GM23248 (cell line): ENCODE results near the gene RBMXL2. TPM values are rescaled to one million over a fixed set of nuclear protein-coding genes. Genes with fewer than 3 reads are reported as not detected.

ENCODE experiments used
- DNase-seq: peaks from one replicate; pipeline ENCODE4 v3.0.0-alpha.2; 2015
- H2AFZ ChIP-seq: fragments of 200-600 bp; sonication (generic); 2 replicates; pipeline ENCODE4 v1.6.1; 2016; ENCODE audit warnings: antibody characterized with exemption
- H3F3A ChIP-seq: fragments of 200-600 bp; sonication (generic); 2 replicates; pipeline ENCODE4 v1.6.1; 2016; ENCODE audit warnings: mild to moderate bottlenecking, antibody characterized with exemption, mixed run types; ENCODE audit not compliant: insufficient read depth
- H3K27ac ChIP-seq: fragments of 200-600 bp; sonication (generic); 2 replicates; pipeline ENCODE4 v1.5.1; 2016; ENCODE audit warnings: mild to moderate bottlenecking
- H3K27me3 ChIP-seq: fragments of 200-600 bp; sonication (generic); replicated peaks from 2 replicates; pipeline ENCODE4 v1.6.1; 2016; ENCODE audit warnings: mild to moderate bottlenecking; ENCODE audit not compliant: insufficient read depth
- H3K36me3 ChIP-seq: fragments of 200-600 bp; sonication (generic); 2 replicates; pipeline ENCODE4 v1.6.1; 2016; ENCODE audit warnings: low read depth, mild to moderate bottlenecking
- H3K4me1 ChIP-seq: fragments of 200-600 bp; sonication (generic); 2 replicates; pipeline ENCODE4 v1.6.1; 2016; ENCODE audit warnings: mild to moderate bottlenecking; ENCODE audit not compliant: insufficient read depth
- H3K4me2 ChIP-seq: fragments of 200-600 bp; sonication (generic); one replicate; pipeline ENCODE4 v1.6.1; 2016; ENCODE audit warnings: mild to moderate bottlenecking; ENCODE audit not compliant: unreplicated experiment
- H3K4me3 ChIP-seq: fragments of 200-600 bp; sonication (generic); 2 replicates; pipeline ENCODE4 v1.5.1; 2016; ENCODE audit warnings: mild to moderate bottlenecking
- H3K79me2 ChIP-seq: fragments of 200-600 bp; sonication (generic); 2 replicates; pipeline ENCODE4 v1.6.1; 2016; ENCODE audit warnings: mild to moderate bottlenecking; ENCODE audit not compliant: insufficient read depth
- H3K9ac ChIP-seq: fragments of 200-600 bp; sonication (generic); 2 replicates; pipeline ENCODE4 v1.6.1; 2016; ENCODE audit warnings: mild to moderate bottlenecking
- H3K9me2 ChIP-seq: fragments of 200-600 bp; sonication (generic); 2 replicates; pipeline ENCODE4 v1.6.1; 2016; ENCODE audit warnings: mixed run types, mild to moderate bottlenecking, moderate library complexity; ENCODE audit not compliant: insufficient read depth
- H3K9me3 ChIP-seq: fragments of 200-600 bp; sonication (generic); one replicate; pipeline ENCODE4 v1.6.1; 2017; ENCODE audit warnings: low read depth
- H4K20me1 ChIP-seq: fragments of 200-600 bp; sonication (generic); 2 replicates; pipeline ENCODE4 v1.6.0; 2016; ENCODE audit not compliant: insufficient read depth
- EZH2 ChIP-seq: fragments of 200-600 bp; sonication (generic); IDR thresholded peaks from 2 replicates; pipeline ENCODE4 v1.6.1; 2018; ENCODE audit warnings: antibody characterized with exemption, mild to moderate bottlenecking; ENCODE audit not compliant: insufficient read depth, poor library complexity, severe bottlenecking
- WGBS, 2 experiments: methylation state at CpG; one replicate each; pipeline ENCODE4 v1.1.6; 2015 to 2017; ENCODE audit warnings: low lambda C conversion rate in 2 of 2, low coverage in 1 of 2; ENCODE audit errors: missing lambda C conversion rate in 2 of 2; 5-methylcytosine and 5-hydroxymethylcytosine counted together
- in situ Hi-C: fragments of 300-500 bp; cut with MboI; formaldehyde crosslinking; loops from 2 replicates; pipeline ENCODE4 v1.15.0; 2020
- polyA plus RNA-seq: library from polyadenylated mRNA; unstranded; fragments of >200 nt; fragmentation: Nextera tagmentation; extraction: Ambion mirVana; gene quantifications from 2 replicates; pipeline ENCODE4 v1.2.1, GENCODE V29; 2016
- total RNA-seq: library from RNA; depleted of rRNA; stranded (reverse); fragments of >200 nt; shearing (Covaris generic); gene quantifications from 2 replicates; pipeline ENCODE4 v1.2.3, GENCODE V29; 2014; rRNA removed

RBMXL2 gene
- total and polyA plus RNA-seq, 2 experiments from 2014 or later, result not detected

GRCh38 chr11:7138051-7138450 lies 49.3 kb downstream of the RBMXL2 start:
- no peak overlapping the region for H3K4me3 ChIP-seq
- H3K9me3 ChIP-seq, result no peaks in the 10 kb centered on the region
- H3F3A ChIP-seq, result no peaks in the 10 kb centered on the region
- H3K4me2 ChIP-seq, result no peak overlapping the region
- H3K27me3 ChIP-seq, result no peaks in the 10 kb centered on the region
- in situ Hi-C loops, result no loop called here
- H3K79me2 ChIP-seq, result no peaks in the 10 kb centered on the region
- H4K20me1 ChIP-seq, result no peaks in the 10 kb centered on the region
- WGBS, 2 experiments, result 75 to 85% methylated on average over 1 of the region's 1 CpG
- no peak for DNase-seq
- H3K9ac ChIP-seq, result no peak overlapping the region
- H2AFZ ChIP-seq, result no peak overlapping the region
- no peaks in the 10 kb centered on the region for H3K4me1 ChIP-seq
- no peaks in the 10 kb centered on the region for H3K9me2 ChIP-seq
- H3K27ac ChIP-seq, result no peak overlapping the region
- no peak for TF ChIP-seq EZH2
- no peaks in the 10 kb centered on the region for H3K36me3 ChIP-seq

Other genes with a start within 250 kb of the RBMXL2 start
- not detected in 2 replicates for gene OR10A5, start 243.3 kb upstream of the RBMXL2 start, total RNA-seq
- gene OR10A5, start 243.3 kb upstream of the RBMXL2 start, polyA plus RNA-seq, result not detected in 2 replicates
- not detected in 2 replicates for gene OR10A2, start 225.9 kb upstream of the RBMXL2 start, total RNA-seq
- gene OR10A2, start 225.9 kb upstream of the RBMXL2 start, polyA plus RNA-seq, result 0.10 and 0.11 TPM in 2 replicates
- not detected in 2 replicates for gene OR10A4, start 212.4 kb upstream of the RBMXL2 start, total RNA-seq
- not detected in 2 replicates for gene OR10A4, start 212.4 kb upstream of the RBMXL2 start, polyA plus RNA-seq
- 0.22 TPM in 1 of 2 replicates, not detected in the other for gene OR2D2, start 196.5 kb upstream of the RBMXL2 start, total RNA-seq
- not detected in 2 replicates for gene OR2D2, start 196.5 kb upstream of the RBMXL2 start, polyA plus RNA-seq
- gene OR2D3, start 168.0 kb upstream of the RBMXL2 start, total RNA-seq, result not detected in 2 replicates
- gene OR2D3, start 168.0 kb upstream of the RBMXL2 start, polyA plus RNA-seq, result 0.18 TPM in 1 of 2 replicates, not detected in the other
- gene ZNF215, start 162.6 kb upstream of the RBMXL2 start, total RNA-seq, result 3.5 and 4.9 TPM in 2 replicates
- 5.4 and 5.6 TPM in 2 replicates for gene ZNF215, start 162.6 kb upstream of the RBMXL2 start, polyA plus RNA-seq
- 1.3 and 2.1 TPM in 2 replicates for gene ZNF214, start 68.7 kb upstream of the RBMXL2 start, total RNA-seq
- 1.3 and 2.4 TPM in 2 replicates for gene ZNF214, start 68.7 kb upstream of the RBMXL2 start, polyA plus RNA-seq
- gene NLRP14, start 68.5 kb upstream of the RBMXL2 start, total RNA-seq, result not detected in 2 replicates
- 0.13 TPM in 1 of 2 replicates, not detected in the other for gene NLRP14, start 68.5 kb upstream of the RBMXL2 start, polyA plus RNA-seq
- gene SYT9, start 162.9 kb downstream of the RBMXL2 start, total RNA-seq, result not detected in 2 replicates
- gene SYT9, start 162.9 kb downstream of the RBMXL2 start, polyA plus RNA-seq, result not detected in 2 replicates